ENCODE measurements around the gene CST9.

CST9 gene, protein sequence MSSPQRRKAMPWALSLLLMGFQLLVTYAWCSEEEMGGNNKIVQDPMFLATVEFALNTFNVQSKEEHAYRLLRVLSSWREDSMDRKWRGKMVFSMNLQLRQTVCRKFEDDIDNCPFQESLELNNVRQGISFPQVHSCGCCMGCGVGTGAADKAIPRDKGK

GRCh38 chr20:23605867-23606651 lies at the start of gene CST9:
Gene CST9, minus strand, starts transcription at chr20:23605917. Its CDS starts 53 bp downstream, at chr20:23605864.
- no peak within 1 kb of the TSS for H3K4me3 ChIP-seq (ENCODE audit: low read depth, low read length)

DNA sequence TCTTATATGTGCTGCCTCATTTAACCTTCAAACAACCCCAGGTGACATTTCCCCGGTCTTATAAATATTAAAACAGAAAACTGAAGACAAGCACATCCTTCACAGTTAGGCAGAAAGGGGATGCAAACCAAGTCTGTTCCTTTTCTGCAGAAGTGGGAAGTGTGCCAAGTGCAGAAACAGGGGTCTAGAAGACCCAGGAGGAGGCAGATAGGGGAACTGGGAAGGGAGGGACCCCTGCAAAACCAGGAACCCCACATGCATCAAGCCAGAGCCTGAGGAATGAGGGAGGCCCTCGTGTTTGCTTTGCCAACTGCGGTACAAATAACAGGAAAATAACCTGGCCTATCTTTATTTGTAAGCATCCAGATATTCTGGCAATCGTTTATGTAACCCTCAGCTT lies 49.0 kb upstream of the CST9 start:
- no peak overlapping the region for H3K4me3 ChIP-seq (ENCODE audit: low read depth, low read length)

- H3K4me3 ChIP-seq (ENCODE audit: low read depth, low read length): no peak overlapping the region
Observed at GRCh38 chr20:23654000-23654399, 48.3 kb upstream of the CST9 start.

- H3K4me3 ChIP-seq (ENCODE audit: low read depth, low read length): no peak overlapping the region
Observed at GRCh38 chr20:23653400-23653938, 47.8 kb upstream of the CST9 start.

DNA sequence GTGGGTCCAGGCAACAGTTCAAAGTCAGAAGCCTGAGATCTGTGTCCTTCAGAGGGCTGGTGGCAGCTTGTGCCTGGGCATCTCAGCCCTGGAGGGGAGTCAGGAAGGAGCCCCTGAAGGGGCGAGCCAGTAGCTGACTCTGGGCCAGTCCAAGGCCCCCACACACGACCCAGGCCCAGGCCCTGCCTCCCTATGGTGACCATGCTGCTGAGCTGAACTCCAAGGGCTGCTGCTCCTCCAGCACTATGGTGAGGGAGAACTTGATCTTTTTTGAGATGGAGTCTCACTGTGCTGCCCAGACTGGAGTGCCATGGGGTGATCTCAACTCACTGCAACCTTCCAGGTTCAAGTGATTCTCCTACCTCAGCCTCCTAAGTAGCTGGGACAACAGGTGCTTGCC lies 47.2 kb upstream of the CST9 start:
- no peak overlapping the region for H3K4me3 ChIP-seq (ENCODE audit: low read depth, low read length)

DNA sequence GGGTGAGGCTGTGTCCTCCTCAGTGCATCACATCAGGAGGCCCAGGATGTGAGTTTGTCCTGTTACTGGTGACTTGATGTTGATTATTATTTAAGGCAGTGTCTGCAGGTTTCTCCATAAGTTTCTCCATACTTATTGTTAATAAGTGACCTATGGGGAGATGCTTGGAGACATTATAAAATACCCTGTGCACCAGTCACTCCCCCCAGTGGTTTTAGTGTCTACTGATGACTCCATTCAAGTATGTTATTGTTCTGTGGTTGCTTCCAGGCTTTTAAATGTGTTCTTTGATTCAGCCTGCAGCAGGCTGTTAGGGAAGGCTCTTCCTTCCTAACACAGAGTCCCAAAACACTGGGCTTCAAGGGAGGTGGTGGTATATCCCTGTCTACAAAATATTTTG lies 46.7 kb upstream of the CST9 start:
- H3K4me3 ChIP-seq (ENCODE audit: low read depth, low read length): no peak overlapping the region

GRCh38 chr20:23651117-23651516 lies 45.4 kb upstream of the CST9 start:
- H3K4me3 ChIP-seq (ENCODE audit: low read depth, low read length): no peak overlapping the region

DNA sequence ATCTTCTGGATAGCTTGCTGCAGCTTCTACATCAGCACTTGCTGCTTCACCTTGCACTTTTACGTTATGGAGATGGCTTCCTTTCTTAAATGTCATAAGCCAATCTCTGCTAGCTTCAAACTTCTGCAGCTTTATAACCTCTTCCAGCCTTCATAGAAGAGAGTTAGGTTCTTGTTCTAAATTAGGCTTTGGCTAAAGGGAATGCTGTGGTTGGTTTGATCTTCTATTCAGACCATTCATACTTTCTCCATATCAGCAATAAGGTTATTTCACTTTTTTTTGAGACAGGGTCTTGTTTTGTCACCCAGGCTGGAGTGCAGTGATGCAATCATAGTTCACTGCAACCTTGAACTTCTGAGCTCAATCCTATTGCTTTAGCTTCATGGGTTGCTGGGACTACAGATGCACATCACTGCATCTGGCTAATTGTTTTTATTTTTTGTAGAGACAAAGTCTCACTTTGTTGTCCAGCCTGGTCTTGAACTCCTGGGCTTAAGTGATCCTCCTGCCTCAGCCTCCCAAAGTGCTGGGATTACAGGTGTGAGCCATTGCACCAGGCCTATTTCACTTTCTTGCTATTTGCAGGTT lies 44.2 kb upstream of the CST9 start:
- H3K4me3 ChIP-seq (ENCODE audit: low read depth, low read length): no peak overlapping the region

DNA sequence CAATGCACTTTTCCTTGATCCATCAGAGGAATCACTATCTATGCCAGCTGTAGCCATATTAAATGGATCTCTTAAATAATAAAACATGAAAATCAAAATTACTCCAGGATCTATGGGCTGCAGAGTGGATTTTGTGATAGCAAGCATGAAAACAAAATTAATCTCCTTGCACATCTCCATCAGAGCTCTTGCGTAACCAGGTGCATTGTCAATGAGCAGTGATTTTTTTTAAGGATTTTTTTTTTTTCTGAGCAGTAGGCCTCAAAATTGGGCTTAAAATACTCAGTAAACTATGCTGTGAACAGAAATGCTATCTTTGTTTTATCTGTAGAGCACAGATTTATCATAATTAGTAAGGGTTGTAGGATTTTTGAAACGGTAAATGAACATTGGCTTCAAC lies 43.5 kb upstream of the CST9 start:
- H3K4me3 ChIP-seq (ENCODE audit: low read depth, low read length): no peak overlapping the region

- no peak overlapping the region for H3K4me3 ChIP-seq (ENCODE audit: low read depth, low read length)
Observed at GRCh38 chr20:23647346-23647745, 41.6 kb upstream of the CST9 start.

GRCh38 chr20:23646106-23646873 lies 40.6 kb upstream of the CST9 start:
- H3K4me3 ChIP-seq (ENCODE audit: low read depth, low read length): no peak overlapping the region

DNA sequence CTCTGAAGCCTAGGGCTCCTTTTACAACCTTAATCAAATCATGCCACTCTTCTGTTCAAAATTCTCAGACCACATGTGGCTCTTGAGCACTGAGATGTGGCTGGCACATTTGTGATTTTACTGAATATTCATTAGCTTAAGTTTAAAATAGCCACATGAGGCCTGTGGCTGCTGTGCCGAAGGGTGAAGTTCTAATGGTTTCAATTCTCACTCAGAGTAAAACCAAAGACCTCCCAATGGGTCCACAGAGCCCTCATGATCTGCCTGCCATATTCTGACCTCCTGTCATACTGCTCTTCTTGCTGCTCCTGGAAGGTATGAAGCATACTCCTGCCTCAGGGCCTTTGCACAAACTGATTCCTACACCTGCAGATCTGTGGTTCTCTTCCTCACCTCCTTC lies 39.9 kb upstream of the CST9 start:
- no peak overlapping the region for H3K4me3 ChIP-seq (ENCODE audit: low read depth, low read length)

DNA sequence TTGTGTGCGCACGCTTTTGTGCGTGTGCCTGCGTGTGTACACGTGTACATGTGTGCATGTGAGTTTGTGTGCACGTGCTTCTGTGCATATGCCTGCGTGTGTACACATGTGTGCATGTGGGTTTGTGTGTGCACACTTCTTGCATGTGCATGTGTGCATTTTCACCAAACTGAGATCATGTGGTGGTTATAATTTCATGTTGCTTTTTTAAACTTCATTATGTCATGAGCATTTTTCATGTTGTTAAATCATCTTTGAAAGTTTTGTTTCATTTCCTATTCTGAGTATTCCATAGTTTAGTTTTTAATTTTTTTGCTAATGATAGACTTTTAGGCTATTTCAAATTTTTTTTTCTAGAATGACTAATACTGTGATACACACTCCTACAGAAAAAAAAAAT lies 38.4 kb upstream of the CST9 start:
- H3K4me3 ChIP-seq (ENCODE audit: low read depth, low read length): no peak overlapping the region

- H3K4me3 ChIP-seq (ENCODE audit: low read depth, low read length): no peak overlapping the region
Observed at GRCh38 chr20:23643659-23644058, 37.9 kb upstream of the CST9 start.

GRCh38 chr20:23641936-23642751 lies 36.4 kb upstream of the CST9 start:
- H3K4me3 ChIP-seq (ENCODE audit: low read depth, low read length): no peak overlapping the region

DNA sequence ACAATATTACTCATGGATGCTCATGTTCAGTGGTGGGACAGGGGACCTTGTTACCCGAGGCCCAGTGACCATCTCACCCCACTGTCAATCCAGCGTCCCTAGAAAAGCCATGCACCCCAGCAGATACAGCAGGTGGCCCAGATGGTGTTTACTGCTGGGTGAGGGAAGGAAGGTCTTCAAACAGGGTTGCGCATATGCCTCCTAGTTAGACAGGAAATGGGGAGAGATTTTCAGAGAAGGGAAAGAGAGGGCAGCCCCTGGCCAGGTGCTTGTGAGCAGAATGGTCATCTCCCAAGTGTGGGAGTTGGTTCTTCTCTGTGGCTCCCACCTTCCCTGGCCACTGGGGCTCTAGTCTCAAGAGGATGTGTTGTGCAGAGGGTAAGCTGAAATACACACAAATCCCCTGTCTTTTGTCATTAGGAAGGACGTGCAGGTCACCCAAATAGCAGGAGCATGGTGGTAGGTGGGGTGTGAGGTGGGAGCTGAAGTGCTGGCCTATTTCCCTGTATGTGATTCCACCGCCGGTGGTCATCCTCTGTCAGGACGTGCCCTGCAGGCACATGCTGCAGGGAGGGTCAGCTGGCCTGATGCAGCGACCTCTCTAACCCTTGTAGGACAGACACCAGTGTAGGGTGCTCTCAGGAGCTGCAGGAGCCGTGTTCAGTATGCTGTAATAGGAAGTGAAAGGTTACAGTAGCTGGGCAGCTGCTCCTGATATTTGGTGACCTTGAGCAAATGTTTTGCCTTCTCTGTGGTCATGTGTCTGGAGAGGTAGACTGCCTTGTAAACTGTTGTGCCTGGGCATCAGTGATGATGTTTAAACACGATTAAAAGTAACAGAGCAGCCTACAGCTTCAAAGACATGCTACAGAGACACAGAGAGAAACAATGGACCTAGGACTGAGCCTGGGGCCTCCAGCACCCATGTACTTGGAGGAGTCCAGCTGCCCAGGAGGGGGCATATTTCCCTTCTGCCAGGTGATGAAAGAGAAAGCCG lies 35.3 kb upstream of the CST9 start:
- no peak overlapping the region for H3K4me3 ChIP-seq (ENCODE audit: low read depth, low read length)

- no peak overlapping the region for H3K4me3 ChIP-seq (ENCODE audit: low read depth, low read length)
Observed at GRCh38 chr20:23640018-23640601, 34.4 kb upstream of the CST9 start.

DNA sequence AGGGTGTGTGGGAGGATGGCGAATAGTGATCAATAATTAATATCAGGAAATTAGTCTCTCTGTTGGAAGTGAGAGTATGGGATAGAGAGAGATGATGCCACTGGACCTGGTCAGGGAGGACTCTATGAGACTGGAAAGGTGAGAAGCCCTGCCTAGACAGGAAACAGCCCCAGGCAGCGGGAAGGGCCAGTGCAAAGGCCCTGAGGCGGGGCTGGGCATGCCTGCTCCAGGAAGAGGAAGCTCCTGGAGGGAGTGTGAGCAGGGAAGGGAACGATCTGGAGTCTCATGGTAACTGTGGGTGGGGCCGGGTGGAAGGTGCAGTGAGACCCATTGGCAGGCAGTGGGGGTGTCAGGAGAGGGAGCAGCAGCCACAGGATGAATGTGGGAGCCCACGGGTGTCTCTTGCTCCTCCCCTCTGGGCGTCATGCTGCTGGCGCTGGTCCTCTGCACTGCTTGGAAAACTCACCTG lies 33.8 kb upstream of the CST9 start:
- no peak overlapping the region for H3K4me3 ChIP-seq (ENCODE audit: low read depth, low read length)

- no peak overlapping the region for H3K4me3 ChIP-seq (ENCODE audit: low read depth, low read length)
Observed at GRCh38 chr20:23638309-23638708, 32.6 kb upstream of the CST9 start.
